Panc1 (cell line): ENCODE data around the gene SCAP.

Experiments
- CTCF ChIP-seq: fragments of 450-650 bp; IDR thresholded peaks from 2 replicates; pipeline ENCODE4 v1.5.1; 2017; ENCODE audit warnings: mild to moderate bottlenecking
- POLR2AphosphoS5 ChIP-seq: IDR thresholded peaks from 2 replicates; pipeline ENCODE4 v1.6.1; 2012; ENCODE audit warnings: mild to moderate bottlenecking, low read depth, low read length, moderate library complexity
- REST ChIP-seq, 2 experiments: IDR thresholded peaks; 2 replicates each; pipeline ENCODE4 v1.6.1; 2011 to 2012; ENCODE audit warnings: low read depth in 2 of 2, control low read depth in 1 of 2, low read length in 1 of 2, mild to moderate bottlenecking in 1 of 2, moderate library complexity in 1 of 2; ENCODE audit not compliant: insufficient read depth in 1 of 2

- no peak for TF ChIP-seq CTCF
- no peak for TF ChIP-seq REST (IDR thresholded peaks at IDR 0.05; ENCODE audit: insufficient read depth in 1 of 2, low read depth in 2 of 2, low read length in 1 of 2)
- TF ChIP-seq POLR2AphosphoS5 = no peak
These were observed 89.9 kb downstream of the SCAP start for GRCh38 chr3:47385796-47386195.
